Lower lobe of right lung (tissue), 2 donors: ENCODE results near the gene CDHR1. TPM values are rescaled to one million over a fixed set of nuclear protein-coding genes. Genes with fewer than 3 reads are reported as not detected.
"Not testable (repeated sequence)": the region's sequence is repeated elsewhere in the genome, so short reads cannot be mapped to it uniquely, and the experiment has no call there.

Source experiments
- ATAC-seq, 2 donors: fragments of 200-7000 bp; cut with Tn5 transposase; one replicate each; pipeline ENCODE4 v1.9.1; 2020 to 2022; ENCODE audit warnings: mild to moderate bottlenecking in 2 of 2, moderate library complexity in 2 of 2
- DNase-seq: peaks from one replicate; pipeline ENCODE4 v3.0.0-alpha.2; 2020
- H3K27ac ChIP-seq: fragments of 200-600 bp; one replicate; pipeline ENCODE4 v1.8.0; 2022
- H3K27me3 ChIP-seq: fragments of 200-600 bp; one replicate; pipeline ENCODE4 v1.8.0; 2022; ENCODE audit warnings: low read depth
- H3K36me3 ChIP-seq: fragments of 200-600 bp; one replicate; pipeline ENCODE4 v1.8.0; 2022; ENCODE audit warnings: mild to moderate bottlenecking
- H3K4me1 ChIP-seq: fragments of 200-600 bp; one replicate; pipeline ENCODE4 v1.8.0; 2022
- H3K4me3 ChIP-seq: fragments of 200-600 bp; one replicate; pipeline ENCODE4 v1.8.0; 2022; ENCODE audit warnings: mild to moderate bottlenecking
- H3K9me3 ChIP-seq: fragments of 200-600 bp; one replicate; pipeline ENCODE4 v1.8.0; 2022
- CTCF ChIP-seq: fragments of 200-600 bp; IDR thresholded peaks from one replicate; pipeline ENCODE4 v1.8.0; 2022; ENCODE audit warnings: antibody characterized with exemption, mild to moderate bottlenecking
- intact Hi-C: fragments of 100-400 bp; cut with DNase I; formaldehyde crosslinking; loops from one replicate; pipeline ENCODE4 v1.11.0; 2022
- total RNA-seq: library from RNA; stranded (reverse); fragmentation: NEBNext Ultra II Directional; extraction: Animal tissue kit (Norgen Biotek cat#: 25700); gene quantifications from one replicate; pipeline ENCODE4 v1.2.1, GENCODE V29; 2021
- donor health status: DM: no; HTN: yes; CAD: no; lungs with severe emphysema.

CDHR1 gene
- total RNA-seq, 1 donor from 2014 or later = 0.24 TPM

- peaks cover 4% of the 10 kb centered on the region for H3K27me3 ChIP-seq
- intact Hi-C loops = no loop called here
- peaks cover 15% of the 10 kb centered on the region for H3K36me3 ChIP-seq
- no peak for ATAC-seq
- H3K9me3 ChIP-seq = no peaks in the 10 kb centered on the region
- H3K4me3 ChIP-seq = no peak overlapping the region
- DNase-seq = no peak
- H3K27ac ChIP-seq = no peak overlapping the region
- TF ChIP-seq CTCF = no peak
- H3K4me1 ChIP-seq = no peaks in the 10 kb centered on the region
Measured at GRCh38 chr10:84159076-84159685, 35.2 kb upstream of the CDHR1 start.

- intact Hi-C loops = no loop called here
- no peak for ATAC-seq
Measured at GRCh38 chr10:84160663-84161362, 33.5 kb upstream of the CDHR1 start.

GRCh38 chr10:84163996-84164395 is 30.3 kb upstream of the CDHR1 start:
- no peaks in the 10 kb centered on the region for H3K36me3 ChIP-seq
- TF ChIP-seq CTCF = no peak
- ATAC-seq (no peak), DNase-seq (no peak)
- no peak overlapping the region for H3K27ac ChIP-seq
- intact Hi-C loops = no loop called here
- no peaks in the 10 kb centered on the region for H3K9me3 ChIP-seq
- H3K4me1 ChIP-seq = no peaks in the 10 kb centered on the region
- no peak overlapping the region for H3K4me3 ChIP-seq
- peaks cover 4% of the 10 kb centered on the region for H3K27me3 ChIP-seq

More at GRCh38 chr10:84160663-84161362, 33.5 kb upstream of the CDHR1 start:
- H3K4me1 ChIP-seq = no peaks in the 10 kb centered on the region
- no peak for DNase-seq
- no peak overlapping the region for H3K27ac ChIP-seq
- H3K4me3 ChIP-seq = no peak overlapping the region
- H3K36me3 ChIP-seq = no peaks in the 10 kb centered on the region
- TF ChIP-seq CTCF = no peak
- no peaks in the 10 kb centered on the region for H3K9me3 ChIP-seq
- peaks cover 4% of the 10 kb centered on the region for H3K27me3 ChIP-seq

- no peak for ATAC-seq
Measured at GRCh38 chr10:84164442-84164841, 29.9 kb upstream of the CDHR1 start.

GRCh38 chr10:84166620-84167288 is 27.6 kb upstream of the CDHR1 start:
- Histone ChIP-seq H3K4me1 (no peaks in the 10 kb centered on the region), H3K36me3 (no peaks in the 10 kb centered on the region), H3K4me3 (no peak overlapping the region), H3K27me3 (peaks cover 4% of the 10 kb centered on the region), H3K27ac (no peak overlapping the region), H3K9me3 (no peaks in the 10 kb centered on the region)
- intact Hi-C loops = no loop called here
- ATAC-seq (no peak), DNase-seq (no peak)
- no peak for TF ChIP-seq CTCF

More at GRCh38 chr10:84164442-84164841, 29.9 kb upstream of the CDHR1 start:
- H3K4me3 ChIP-seq = no peak overlapping the region
- TF ChIP-seq CTCF = no peak
- intact Hi-C loops = no loop called here
- H3K27ac ChIP-seq = no peak overlapping the region
- no peaks in the 10 kb centered on the region for H3K36me3 ChIP-seq
- H3K27me3 ChIP-seq = peaks cover 4% of the 10 kb centered on the region
- H3K9me3 ChIP-seq = no peaks in the 10 kb centered on the region
- DNase-seq = no peak
- H3K4me1 ChIP-seq = no peaks in the 10 kb centered on the region

- H3K4me3 ChIP-seq, H3K27me3 ChIP-seq, H3K36me3 ChIP-seq, H3K4me1 ChIP-seq, ATAC-seq, intact Hi-C loops, H3K9me3 ChIP-seq, H3K27ac ChIP-seq, DNase-seq: not testable (repeated sequence)
Measured at GRCh38 chr10:84167289-84167653, 27.1 kb upstream of the CDHR1 start.

- H3K4me3 ChIP-seq, H3K4me1 ChIP-seq, H3K27ac ChIP-seq, H3K9me3 ChIP-seq, intact Hi-C loops, H3K36me3 ChIP-seq, ATAC-seq, H3K27me3 ChIP-seq, DNase-seq: not testable (repeated sequence)
Measured at GRCh38 chr10:84168382-84168781, 26.0 kb upstream of the CDHR1 start.

- H3K27ac ChIP-seq, DNase-seq, ATAC-seq, H3K9me3 ChIP-seq, H3K27me3 ChIP-seq, H3K36me3 ChIP-seq, H3K4me1 ChIP-seq, intact Hi-C loops, H3K4me3 ChIP-seq: not testable (repeated sequence)
Measured at GRCh38 chr10:84171237-84171636, 23.1 kb upstream of the CDHR1 start.
